ENCODE results near the gene ASIC1. TPM values are rescaled to one million over a fixed set of nuclear protein-coding genes. Genes with fewer than 3 reads are reported as not detected.
A peak's percentile ranks its signal among the peaks of the same experiment; 100 is the strongest.
"Not testable (repeated sequence)": the region's sequence is repeated elsewhere in the genome, so short reads cannot be mapped to it uniquely, and the experiment has no call there.

Gene ASIC1
- polyA plus RNA-seq, 1 experiment = 7.0 TPM

DNA sequence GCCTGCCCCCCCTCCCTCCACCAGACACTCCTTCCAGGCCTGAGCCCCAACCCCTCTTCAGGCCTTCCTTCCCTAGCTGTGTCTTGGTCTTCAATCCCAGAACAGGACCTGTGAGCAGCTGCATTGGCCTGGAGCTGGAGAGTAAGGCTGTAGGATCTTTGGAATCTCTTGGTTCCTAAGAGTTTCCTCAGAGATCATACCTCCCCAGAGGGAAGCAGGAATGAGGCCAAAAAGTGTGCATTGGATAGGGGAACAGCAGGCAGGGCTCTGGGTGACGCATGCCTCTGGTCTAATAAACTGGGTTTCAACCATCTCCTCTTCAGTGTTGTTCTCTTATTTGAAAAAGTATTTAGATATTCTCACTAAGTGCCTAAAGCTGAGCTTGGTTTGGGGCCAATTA, 25.9 kb downstream of the ASIC1 start:
- Histone ChIP-seq H3K36me3 (ENCODE audit: control insufficient read depth, insufficient read depth, low read length) (0 out of 2 replicates have a peak, but pooled peaks cover 1% of the 10 kb centered on the region), H3K27me3 (ENCODE audit: control insufficient read depth, insufficient read depth, low read length) (no peaks in the 10 kb centered on the region; the same call in 1 of the 2 replicates), H3K4me3 (ENCODE audit: low read depth, low read length) (no peak overlapping the region)
- TF ChIP-seq, protein P1, sequence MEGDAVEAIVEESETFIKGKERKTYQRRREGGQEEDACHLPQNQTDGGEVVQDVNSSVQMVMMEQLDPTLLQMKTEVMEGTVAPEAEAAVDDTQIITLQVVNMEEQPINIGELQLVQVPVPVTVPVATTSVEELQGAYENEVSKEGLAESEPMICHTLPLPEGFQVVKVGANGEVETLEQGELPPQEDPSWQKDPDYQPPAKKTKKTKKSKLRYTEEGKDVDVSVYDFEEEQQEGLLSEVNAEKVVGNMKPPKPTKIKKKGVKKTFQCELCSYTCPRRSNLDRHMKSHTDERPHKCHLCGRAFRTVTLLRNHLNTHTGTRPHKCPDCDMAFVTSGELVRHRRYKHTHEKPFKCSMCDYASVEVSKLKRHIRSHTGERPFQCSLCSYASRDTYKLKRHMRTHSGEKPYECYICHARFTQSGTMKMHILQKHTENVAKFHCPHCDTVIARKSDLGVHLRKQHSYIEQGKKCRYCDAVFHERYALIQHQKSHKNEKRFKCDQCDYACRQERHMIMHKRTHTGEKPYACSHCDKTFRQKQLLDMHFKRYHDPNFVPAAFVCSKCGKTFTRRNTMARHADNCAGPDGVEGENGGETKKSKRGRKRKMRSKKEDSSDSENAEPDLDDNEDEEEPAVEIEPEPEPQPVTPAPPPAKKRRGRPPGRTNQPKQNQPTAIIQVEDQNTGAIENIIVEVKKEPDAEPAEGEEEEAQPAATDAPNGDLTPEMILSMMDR (IDR thresholded peaks at IDR 0.05; ENCODE audit: insufficient read depth, low read depth, low read length) = no peak
- ChIA-PET CTCF (interaction anchor here (0.8 to 3.6 kb wide), 6 partner anchors 8 to 117 kb away, joined by 3 to 23 read pairs (median 4); partner anchors contain the start of gene COX14), POLR2A (no interaction called here)
- no peak for DNase-seq (ENCODE audit: low read depth)

- CTCF ChIA-PET = interaction anchor here (0.6 to 3.6 kb wide), 18 partner anchors 8 to 613 kb away, joined by 3 to 23 read pairs (median 4); partner anchors contain the start of genes CERS5, COX14 and DIP2B
- H3K4me3 ChIP-seq (ENCODE audit: low read depth, low read length) = peak overlapping the region; percentile 62
- not testable (repeated sequence) for H3K36me3 ChIP-seq (ENCODE audit: control insufficient read depth, insufficient read depth, low read length); H3K27me3 ChIP-seq (ENCODE audit: control insufficient read depth, insufficient read depth, low read length); DNase-seq (ENCODE audit: low read depth)
- POLR2A ChIA-PET = interaction anchor here (0.5 to 0.9 kb wide), 5 partner anchors 12 to 460 kb away, joined by 3 to 24 read pairs (median 8); partner anchors contain the start of gene COX14
These were observed 27.0 kb downstream of the ASIC1 start for GRCh38 chr12:50084409-50084774.

DNA sequence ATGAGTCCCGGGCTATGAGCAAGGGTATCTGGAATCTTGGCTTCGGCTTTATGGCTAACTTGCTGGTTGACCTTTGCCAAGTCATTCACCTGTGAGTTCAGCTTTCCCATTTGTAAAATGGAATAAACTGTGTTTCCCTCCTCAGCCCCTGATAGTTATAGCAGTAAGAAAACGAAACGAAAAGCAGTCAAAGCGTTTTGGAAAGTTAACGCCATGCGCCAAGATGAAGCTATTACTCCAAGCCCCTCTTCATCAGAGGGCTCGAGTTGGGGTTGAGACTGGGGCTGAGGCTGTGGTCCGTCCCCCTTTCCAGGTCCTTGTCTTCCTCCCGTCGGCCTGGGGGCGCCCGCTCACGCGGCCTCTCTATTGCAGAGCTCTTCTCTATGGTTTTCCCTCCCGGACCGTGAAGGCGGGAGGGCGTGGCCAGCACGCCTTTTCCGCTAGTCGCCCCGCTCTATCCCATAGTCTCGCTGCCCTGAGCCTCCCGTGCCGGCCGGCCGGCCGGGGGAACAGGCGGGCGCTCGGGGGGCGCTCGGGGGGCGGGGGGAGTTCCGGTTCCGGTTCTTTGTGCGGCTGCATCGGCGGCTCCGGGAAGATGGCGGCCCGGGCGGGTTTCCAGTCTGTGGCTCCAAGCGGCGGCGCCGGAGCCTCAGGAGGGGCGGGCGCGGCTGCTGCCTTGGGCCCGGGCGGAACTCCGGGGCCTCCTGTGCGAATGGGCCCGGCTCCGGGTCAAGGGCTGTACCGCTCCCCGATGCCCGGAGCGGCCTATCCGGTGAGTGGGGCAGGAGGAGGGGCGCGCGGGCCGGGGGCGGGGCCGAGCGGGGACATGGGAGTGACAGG, 27.6 kb downstream of the ASIC1 start, which contains the start of gene SMARCD1:
SMARCD1 (plus strand) TSS at position 568 of the 840 bp plus-strand sequence; CDS start at position 596, 28 bp downstream.
- CTCF ChIA-PET = interaction anchor here (0.6 to 3.6 kb wide), 18 partner anchors 8 to 614 kb away, joined by 3 to 23 read pairs (median 4); partner anchors contain the start of genes CERS5, COX14 and DIP2B
- DNase-seq (ENCODE audit: low read depth) = peak; percentile 48
- Histone ChIP-seq H3K27me3 (ENCODE audit: control insufficient read depth, insufficient read depth, low read length) (no peaks in the 10 kb centered on the region; the same call in 1 of the 2 replicates), H3K4me3 (ENCODE audit: low read depth, low read length) (peak within 1 kb of the TSS; percentile 62), H3K36me3 (ENCODE audit: control insufficient read depth, insufficient read depth, low read length) (peaks cover 7% of the 10 kb centered on the region)
- TF ChIP-seq, protein P1 (IDR thresholded peaks at IDR 0.05; ENCODE audit: insufficient read depth, low read depth, low read length) = peak; percentile 78
- POLR2A ChIA-PET = interaction anchor here (0.5 to 0.9 kb wide), 4 partner anchors 12 to 461 kb away, joined by 4 to 24 read pairs (median 8); partner anchors contain the start of gene COX14

- TF ChIP-seq, protein P1 (IDR thresholded peaks at IDR 0.05; ENCODE audit: insufficient read depth, low read depth, low read length) = no peak
- H3K4me3 ChIP-seq (ENCODE audit: low read depth, low read length) = peak overlapping the region; percentile 62
- H3K36me3 ChIP-seq (ENCODE audit: control insufficient read depth, insufficient read depth, low read length) = peaks cover 7% of the 10 kb centered on the region
- ChIA-PET CTCF (interaction anchor here (0.7 to 3.6 kb wide), 16 partner anchors 8 to 229 kb away, joined by 3 to 23 read pairs (median 5); partner anchors contain the start of genes CERS5 and COX14), POLR2A (no interaction called here)
- no peaks in the 10 kb centered on the region; the same call in 1 of the 2 replicates for H3K27me3 ChIP-seq (ENCODE audit: control insufficient read depth, insufficient read depth, low read length)
- no peak for DNase-seq (ENCODE audit: low read depth)
These were observed 28.2 kb downstream of the ASIC1 start for GRCh38 chr12:50085615-50086072.

GRCh38 chr12:50086148-50086547, 28.8 kb downstream of the ASIC1 start:
- Histone ChIP-seq H3K27me3 (ENCODE audit: control insufficient read depth, insufficient read depth, low read length) (no peaks in the 10 kb centered on the region; the same call in 1 of the 2 replicates), H3K4me3 (ENCODE audit: low read depth, low read length) (peak overlapping the region; percentile 62), H3K36me3 (ENCODE audit: control insufficient read depth, insufficient read depth, low read length) (peaks cover 8% of the 10 kb centered on the region)
- TF ChIP-seq, protein P1 (IDR thresholded peaks at IDR 0.05; ENCODE audit: insufficient read depth, low read depth, low read length) = no peak
- DNase-seq (ENCODE audit: low read depth) = no peak
- CTCF ChIA-PET = interaction anchor here (0.7 to 3.6 kb wide), 4 partner anchors 10 to 228 kb away, joined by 4 to 23 read pairs (median 7); no protein-coding TSS in a partner anchor
- POLR2A ChIA-PET = no interaction called here
